GM12878 (cell line): ENCODE data around the gene FBXO17. TPM values are rescaled to one million over a fixed set of nuclear protein-coding genes. Genes with fewer than 3 reads are reported as not detected.

Experiments used
- ATAC-seq: fragments of 200-7000 bp; cut with Tn5 transposase; 3 replicates; pipeline ENCODE4 v1.9.1; 2020; ENCODE audit warnings: mild to moderate bottlenecking, moderate library complexity
- BruUV-seq: library from RNA; stranded (reverse); fragments of 400-500 nt; replicated peaks from 2 replicates; lab custom pipeline; 2021; lab: Mats Ljungman, UMichigan
- CTCF ChIA-PET: fragments of 300-600 bp; sonication (Branson Sonifier 250); formaldehyde crosslinking; extraction: SDS; loops from one replicate; lab custom pipeline; 2021; ENCODE audit warnings: inconsistent platforms; lab: Yijun Ruan, JAX
- POLR2A ChIA-PET: fragments of 350-600 bp; formaldehyde crosslinking; extraction: SDS; loops from one replicate; lab custom pipeline; 2021; ENCODE audit warnings: inconsistent platforms; lab: Charles Lee
- RAD21 ChIA-PET: fragments of 300-600 bp; sonication (Branson Sonifier 250); formaldehyde crosslinking; loops from one replicate; lab custom pipeline; 2023; ENCODE audit warnings: antibody characterized with exemption; ENCODE audit not compliant: unreplicated experiment; lab: Charles Lee
- SMC1A ChIA-PET: fragments of 300-600 bp; sonication (Branson Sonifier 250); formaldehyde crosslinking; loops from one replicate; lab custom pipeline; 2023; ENCODE audit not compliant: unreplicated experiment, uncharacterized antibody; lab: Charles Lee
- DNase-seq: peaks from one replicate; pipeline ENCODE4 v3.0.0-alpha.2; 2011; ENCODE audit warnings: low read depth, low spot score
- FAIRE-seq: peaks from 3 replicates; lab custom pipeline; 2011; peaks lifted over from hg19 to GRCh38; lab: Jason Lieb, UNC
- H2AFZ ChIP-seq: 2 replicates; pipeline ENCODE4 v1.6.0; 2011; ENCODE audit warnings: low read depth, low read length, control low read depth; ENCODE audit not compliant: control insufficient read depth
- H3K27ac ChIP-seq: 2 replicates; pipeline ENCODE4 v1.5.1; 2011; ENCODE audit warnings: control low read depth; ENCODE audit not compliant: control insufficient read depth, insufficient read depth
- H3K27me3 ChIP-seq, 2 experiments: replicated peaks in 1 of 2; 2 replicates each; pipeline versions ENCODE4 v1.6.0 to v1.6.1; 2011; ENCODE audit warnings: low read length in 1 of 2; ENCODE audit not compliant: control insufficient read depth in 2 of 2, insufficient read depth in 2 of 2
- H3K36me3 ChIP-seq, 2 experiments: 2 replicates each; pipeline ENCODE4 v1.5.1; 2011; ENCODE audit warnings: low read length in 1 of 2; ENCODE audit not compliant: control insufficient read depth in 2 of 2, insufficient read depth in 2 of 2
- H3K4me1 ChIP-seq: 2 replicates; pipeline ENCODE4 v1.6.1; 2011; ENCODE audit warnings: mild to moderate bottlenecking, low read length, moderate library complexity, mixed read lengths; ENCODE audit not compliant: control insufficient read depth, insufficient read depth
- H3K4me2 ChIP-seq: 2 replicates; pipeline ENCODE4 v1.6.0; 2011; ENCODE audit warnings: control low read depth; ENCODE audit not compliant: control insufficient read depth, insufficient read depth
- H3K4me3 ChIP-seq: fragments of 200-600 bp; sonication (generic); 2 replicates; pipeline ENCODE4 v1.5.1; 2016
- H3K79me2 ChIP-seq: 2 replicates; pipeline ENCODE4 v1.6.0; 2011; ENCODE audit warnings: low read length; ENCODE audit not compliant: control insufficient read depth, insufficient read depth
- H3K9ac ChIP-seq: 2 replicates; pipeline ENCODE4 v1.8.0; 2011; ENCODE audit warnings: low read length, control low read depth, mixed read lengths; ENCODE audit not compliant: control insufficient read depth, insufficient read depth
- H3K9me3 ChIP-seq: replicated peaks from 3 replicates; pipeline ENCODE4 v1.5.1; 2011; ENCODE audit warnings: mild to moderate bottlenecking, low read length; ENCODE audit not compliant: control insufficient read depth, insufficient read depth
- H4K20me1 ChIP-seq: 2 replicates; pipeline ENCODE4 v1.6.0; 2011; ENCODE audit not compliant: control insufficient read depth, insufficient read depth
- HDAC2 ChIP-seq: fragments of 200-600 bp; sonication (generic); IDR thresholded peaks from 2 replicates; pipeline ENCODE4 v1.6.1; 2017
- JUNB ChIP-seq: IDR thresholded peaks from 2 replicates; pipeline ENCODE4 v1.6.1; 2016; ENCODE audit warnings: antibody characterized with exemption, mild to moderate bottlenecking
- NFYA ChIP-seq: IDR thresholded peaks from 2 replicates; pipeline ENCODE4 v1.6.1; 2011; ENCODE audit warnings: low read depth, mild to moderate bottlenecking, low read length, improper control_type of control experiment, borderline replicate concordance
- PAX5 ChIP-seq: IDR thresholded peaks from 2 replicates; pipeline ENCODE4 v1.6.1; 2011; ENCODE audit warnings: low read depth, low read length, borderline replicate concordance
- SMAD1 ChIP-seq: fragments of 450-650 bp; IDR thresholded peaks from 2 replicates; pipeline ENCODE4 v1.6.1; 2018; ENCODE audit warnings: mild to moderate bottlenecking, low read depth; ENCODE audit not compliant: partially characterized antibody
- SMAD5 ChIP-seq: IDR thresholded peaks from 2 replicates; pipeline ENCODE4 v1.6.1; 2016; ENCODE audit warnings: antibody characterized with exemption, low read depth
- SMARCA5 ChIP-seq: fragments of 450-650 bp; IDR thresholded peaks from 2 replicates; pipeline ENCODE4 v1.6.1; 2017; ENCODE audit warnings: mild to moderate bottlenecking
- YBX1 ChIP-seq: fragments of 450-650 bp; IDR thresholded peaks from 2 replicates; pipeline ENCODE4 v1.6.1; 2016; ENCODE audit warnings: antibody characterized with exemption
- YY1 ChIP-seq: IDR thresholded peaks from 2 replicates; pipeline ENCODE4 v1.6.1; 2011; ENCODE audit warnings: low read depth, mild to moderate bottlenecking, low read length
- ZBTB33 ChIP-seq: fragments of 450-650 bp; IDR thresholded peaks from 2 replicates; pipeline ENCODE4 v1.6.1; 2017; ENCODE audit warnings: mild to moderate bottlenecking
- ZNF592 ChIP-seq: fragments of 450-650 bp; IDR thresholded peaks from 2 replicates; pipeline ENCODE4 v1.6.1; 2017; ENCODE audit warnings: mild to moderate bottlenecking, moderate library complexity
- WGBS: methylation state at CpG from one replicate; pipeline ENCODE4 v1.1.6; 2016; ENCODE audit warnings: low lambda C conversion rate; ENCODE audit not compliant: insufficient replicate concordance, insufficient coverage; ENCODE audit errors: missing lambda C conversion rate; 5-methylcytosine and 5-hydroxymethylcytosine counted together
- in situ Hi-C: fragments of 300-500 bp; cut with MboI; formaldehyde crosslinking; loops from 9 replicates; pipeline ENCODE4 v1.14.3; 2018; ENCODE audit warnings: mixed read lengths
- intact Hi-C: fragments of 100-400 bp; cut with micrococcal nuclease; formaldehyde crosslinking; loops from one replicate; pipeline ENCODE4 v1.14.2; 2022; ENCODE audit not compliant: unreplicated experiment
- polyA plus RNA-seq, 11 experiments: library from polyadenylated mRNA; depleted of rRNA in 4 of 11; unstranded in 6 of 11; stranded (reverse) in 5 of 11; fragments of >200 nt; fragmentation: Nextera tagmentation in 4 of 11; fragmentation: Illumina TruSeq in 1 of 11; extraction: Ambion mirVana in 4 of 11; extraction: Trizol in 1 of 11; gene quantifications; 1 replicate in 1 of 11; 2 replicates in 10 of 11; pipeline versions ENCODE4 v1.2.1 to v1.2.3, GENCODE V29; 2011 to 2016; ENCODE audit warnings: inconsistent platforms in 2 of 11, missing spikeins in 2 of 11, low read depth in 1 of 11
- total RNA-seq, 4 experiments: library from RNA; depleted of rRNA in 3 of 4; stranded (reverse); fragments of >200 nt in 3 of 4; fragmentation: Illumina TruSeq in 1 of 4; extraction: Trizol in 1 of 4; gene quantifications; 2 replicates each; pipeline versions ENCODE4 v1.2.1 to v1.2.3, GENCODE V29; 2013 to 2021
- TF ChIP-seq, protein P1 (sequence below): fragments of 450-650 bp; IDR thresholded peaks from 2 replicates; pipeline ENCODE4 v1.6.1; 2016; ENCODE audit warnings: mild to moderate bottlenecking, moderate library complexity, borderline replicate concordance
- TF ChIP-seq, protein P2 (sequence below): IDR thresholded peaks from 2 replicates; pipeline ENCODE4 v1.6.1; 2012; ENCODE audit warnings: low read depth, low read length, improper control_type of control experiment

Gene FBXO17
- total and polyA plus RNA-seq, 10 of the 15 experiments (the other 5 are each of a cell fraction or from before 2014, with no cell fraction given), result 2.2 to 11.1 (median 5.3) TPM

- TF ChIP-seq ZNF592 (no peak), SMARCA5 (no peak), ZBTB33 (no peak)
Observed at GRCh38 chr19:38942471-38943181, 32.9 kb downstream of the FBXO17 start (continued).

DNA sequence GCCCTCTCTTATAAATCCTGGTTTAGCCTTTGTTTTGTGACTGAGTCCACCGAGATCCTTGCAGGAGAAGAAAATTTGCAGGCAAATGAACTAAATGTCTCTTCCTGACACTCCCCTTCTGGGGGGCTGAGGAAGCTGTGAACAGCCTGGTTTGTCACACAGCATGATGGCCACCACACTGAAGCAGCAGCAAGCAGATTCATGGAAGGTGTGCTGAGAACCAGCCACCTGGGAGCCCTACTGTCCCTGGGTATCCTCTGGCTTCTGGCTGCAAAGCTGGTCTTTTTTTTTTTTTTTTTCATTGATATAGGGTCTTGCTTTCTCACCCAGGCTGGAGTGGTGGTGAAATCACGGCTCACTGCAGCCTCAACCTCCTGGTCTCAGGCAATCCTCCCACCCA, 33.6 kb downstream of the FBXO17 start:
- in situ Hi-C loops, result no loop called here
- CTCF ChIA-PET, result interaction anchor here (0.9 kb wide), 1 partner anchor 12 kb away, joined by 3 read pairs; the partner anchor contains the start of genes MRPS12 and SARS2
- TF ChIP-seq, protein P1, sequence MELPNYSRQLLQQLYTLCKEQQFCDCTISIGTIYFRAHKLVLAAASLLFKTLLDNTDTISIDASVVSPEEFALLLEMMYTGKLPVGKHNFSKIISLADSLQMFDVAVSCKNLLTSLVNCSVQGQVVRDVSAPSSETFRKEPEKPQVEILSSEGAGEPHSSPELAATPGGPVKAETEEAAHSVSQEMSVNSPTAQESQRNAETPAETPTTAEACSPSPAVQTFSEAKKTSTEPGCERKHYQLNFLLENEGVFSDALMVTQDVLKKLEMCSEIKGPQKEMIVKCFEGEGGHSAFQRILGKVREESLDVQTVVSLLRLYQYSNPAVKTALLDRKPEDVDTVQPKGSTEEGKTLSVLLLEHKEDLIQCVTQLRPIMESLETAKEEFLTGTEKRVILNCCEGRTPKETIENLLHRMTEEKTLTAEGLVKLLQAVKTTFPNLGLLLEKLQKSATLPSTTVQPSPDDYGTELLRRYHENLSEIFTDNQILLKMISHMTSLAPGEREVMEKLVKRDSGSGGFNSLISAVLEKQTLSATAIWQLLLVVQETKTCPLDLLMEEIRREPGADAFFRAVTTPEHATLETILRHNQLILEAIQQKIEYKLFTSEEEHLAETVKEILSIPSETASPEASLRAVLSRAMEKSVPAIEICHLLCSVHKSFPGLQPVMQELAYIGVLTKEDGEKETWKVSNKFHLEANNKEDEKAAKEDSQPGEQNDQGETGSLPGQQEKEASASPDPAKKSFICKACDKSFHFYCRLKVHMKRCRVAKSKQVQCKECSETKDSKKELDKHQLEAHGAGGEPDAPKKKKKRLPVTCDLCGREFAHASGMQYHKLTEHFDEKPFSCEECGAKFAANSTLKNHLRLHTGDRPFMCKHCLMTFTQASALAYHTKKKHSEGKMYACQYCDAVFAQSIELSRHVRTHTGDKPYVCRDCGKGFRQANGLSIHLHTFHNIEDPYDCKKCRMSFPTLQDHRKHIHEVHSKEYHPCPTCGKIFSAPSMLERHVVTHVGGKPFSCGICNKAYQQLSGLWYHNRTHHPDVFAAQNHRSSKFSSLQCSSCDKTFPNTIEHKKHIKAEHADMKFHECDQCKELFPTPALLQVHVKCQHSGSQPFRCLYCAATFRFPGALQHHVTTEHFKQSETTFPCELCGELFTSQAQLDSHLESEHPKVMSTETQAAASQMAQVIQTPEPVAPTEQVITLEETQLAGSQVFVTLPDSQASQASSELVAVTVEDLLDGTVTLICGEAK, result no peak
- TF ChIP-seq SMAD5, result no peak
- TF ChIP-seq YY1, result no peak
- TF ChIP-seq SMAD1, result no peak
- TF ChIP-seq, protein P2, sequence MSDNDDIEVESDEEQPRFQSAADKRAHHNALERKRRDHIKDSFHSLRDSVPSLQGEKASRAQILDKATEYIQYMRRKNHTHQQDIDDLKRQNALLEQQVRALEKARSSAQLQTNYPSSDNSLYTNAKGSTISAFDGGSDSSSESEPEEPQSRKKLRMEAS, result no peak
- TF ChIP-seq HDAC2, result no peak
- no peak for TF ChIP-seq YBX1
- TF ChIP-seq NFYA, result no peak
- TF ChIP-seq JUNB, result no peak
- TF ChIP-seq PAX5, result no peak

More for the DNA sequence above, 33.6 kb downstream of the FBXO17 start:
- ChIA-PET RAD21 (no interaction called here), SMC1A (no interaction called here), POLR2A (no interaction called here)
- Histone ChIP-seq H3K4me1 (no peaks in the 10 kb centered on the region), H4K20me1 (no peaks in the 10 kb centered on the region), H3K4me2 (no peak overlapping the region), H3K36me3 (no peaks in the 10 kb centered on the region), H2AFZ (no peak overlapping the region), H3K79me2 (no peaks in the 10 kb centered on the region), H3K27ac (no peak overlapping the region), H3K9ac (no peak overlapping the region), H3K4me3 (no peak overlapping the region), H3K9me3 (no peaks in the 10 kb centered on the region), H3K27me3 (no peaks in the 10 kb centered on the region; a peak in 1 of 4 replicates)
- no TSS peak for BruUV-seq
- ATAC-seq (no peak), DNase-seq (no peak), FAIRE-seq (no peak)
- 72% methylated on average over 1 of the region's 2 CpGs for WGBS
- intact Hi-C loops, result no loop called here
